GM21528 (cell line): ENCODE data around the gene TMEM212.
"Not testable (repeated sequence)": the region's sequence is repeated elsewhere in the genome, so short reads cannot be mapped to it uniquely, and the experiment has no call there.

Source experiments
- ATAC-seq: cut with Tn5 transposase; IDR thresholded peaks from one replicate; pipeline ENCODE4 v1.9.1; 2021; ENCODE audit warnings: mild to moderate bottlenecking, moderate library complexity; ENCODE audit not compliant: unreplicated experiment, low FRiP score

The TMEM212 gene

DNA sequence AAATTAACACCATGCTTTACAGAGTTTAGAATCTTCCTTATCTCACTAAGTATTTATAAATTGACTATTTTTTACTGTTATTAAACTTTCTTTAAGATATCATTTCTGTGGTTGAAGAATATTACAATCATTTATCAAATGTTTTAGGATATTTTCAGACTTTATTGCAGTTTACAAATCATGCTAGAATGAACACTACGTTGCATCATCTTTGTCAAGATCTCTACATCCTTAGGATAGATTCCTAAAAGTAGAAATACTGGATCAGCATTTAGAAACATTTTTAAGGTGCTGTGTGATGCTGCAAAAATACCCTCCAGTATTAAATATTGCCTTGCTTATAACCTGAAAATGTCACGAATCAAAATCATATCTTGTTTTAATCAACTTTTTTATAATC, 30.3 kb upstream of the TMEM212 start:
- no peak for ATAC-seq

DNA sequence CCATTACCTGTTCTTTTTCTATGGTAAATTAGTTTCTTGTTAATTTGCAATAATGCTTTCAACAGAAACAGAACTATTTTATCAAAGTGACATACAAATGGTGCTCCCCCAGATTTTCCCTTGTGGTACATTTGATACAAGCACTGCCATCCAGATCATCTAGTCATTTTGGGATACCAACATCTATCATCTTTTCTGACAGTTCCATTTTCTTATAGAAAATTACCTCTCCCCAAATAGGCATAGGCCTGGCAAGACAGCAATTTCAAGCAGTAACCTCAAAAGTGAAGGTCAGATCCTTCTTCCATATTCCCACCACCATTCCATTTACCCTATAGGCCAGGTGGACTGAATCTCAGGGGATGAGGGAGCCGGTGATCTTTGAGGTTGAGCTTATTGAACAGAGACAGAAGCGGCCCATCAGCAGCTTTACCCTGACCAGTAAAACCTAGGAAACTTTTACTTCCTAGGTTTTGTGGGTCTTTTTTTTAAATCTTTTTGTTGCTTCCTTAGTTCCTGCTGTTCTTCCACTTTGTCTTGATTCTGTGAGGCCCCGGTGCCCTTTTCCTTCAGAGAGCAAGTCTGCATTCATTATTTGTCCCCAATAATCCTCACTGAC, 29.8 kb upstream of the TMEM212 start:
- no peak for ATAC-seq

DNA sequence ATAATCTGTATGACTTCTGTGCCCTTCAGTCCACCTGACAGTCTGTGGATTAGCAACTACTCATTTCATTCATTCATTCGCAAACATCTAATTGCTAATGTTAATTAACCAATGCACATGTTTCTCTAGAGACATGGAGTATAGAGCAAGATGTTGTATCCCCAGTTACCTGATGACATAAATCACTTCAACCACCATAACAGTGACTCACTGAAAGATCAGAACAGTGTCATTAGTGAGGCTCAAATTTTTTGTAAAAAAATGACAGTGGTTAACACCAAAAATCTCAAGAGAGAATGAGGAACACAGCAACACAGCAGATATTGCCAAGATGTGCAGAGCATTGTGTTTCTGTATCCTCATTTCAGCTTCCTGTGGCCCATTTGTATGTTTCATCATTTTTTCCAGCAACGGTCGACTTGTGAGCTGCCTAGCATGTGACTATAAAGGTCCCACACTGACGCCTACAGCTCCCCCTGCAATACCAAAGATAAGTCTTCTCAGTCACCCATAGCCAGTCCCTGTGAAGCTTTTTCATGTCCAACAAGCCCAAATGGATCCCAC, 29.2 kb upstream of the TMEM212 start:
- ATAC-seq: no peak

DNA sequence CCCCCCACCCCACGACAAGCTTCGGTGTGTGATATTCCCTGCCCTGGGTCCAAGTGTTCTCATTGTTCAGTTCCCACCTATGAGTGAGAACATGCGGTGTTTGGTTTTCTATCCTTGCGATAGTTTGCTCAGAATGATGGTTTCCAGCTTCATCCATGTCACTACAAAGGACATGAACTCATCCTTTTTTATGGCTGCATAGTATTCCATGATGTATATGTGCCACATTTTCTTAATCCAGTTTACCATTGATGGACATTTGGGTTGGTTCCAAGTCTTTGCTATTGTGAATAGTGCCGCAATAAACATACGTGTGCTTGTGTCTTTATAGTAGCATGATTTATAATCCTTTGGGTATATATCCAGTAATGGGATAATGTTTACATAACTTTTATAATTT, 28.5 kb upstream of the TMEM212 start:
- not testable (repeated sequence) for ATAC-seq

- no peak for ATAC-seq
These were observed 27.1 kb upstream of the TMEM212 start for GRCh38 chr3:171815973-171816595.

- ATAC-seq: no peak
These were observed 25.9 kb upstream of the TMEM212 start for GRCh38 chr3:171817074-171817800.

DNA sequence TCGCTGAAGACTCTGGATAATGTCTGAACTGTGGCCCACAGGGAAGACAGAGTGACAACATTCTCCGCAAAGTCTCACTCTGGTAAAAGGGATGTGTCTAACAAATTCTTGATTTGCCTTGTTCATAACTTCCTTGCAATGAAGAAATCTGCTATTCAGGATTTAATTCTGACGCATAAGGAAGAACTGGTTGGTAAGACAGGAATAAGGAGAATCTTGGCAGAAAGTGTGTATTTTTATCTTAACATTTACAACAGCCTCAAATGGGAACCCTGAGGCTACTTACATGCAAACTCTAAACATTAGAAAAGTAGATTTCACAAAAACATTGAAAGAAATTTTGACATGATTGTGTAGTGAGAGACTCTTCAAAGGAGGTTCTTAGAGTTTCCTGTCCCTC, 22.1 kb upstream of the TMEM212 start:
- no peak for ATAC-seq

DNA sequence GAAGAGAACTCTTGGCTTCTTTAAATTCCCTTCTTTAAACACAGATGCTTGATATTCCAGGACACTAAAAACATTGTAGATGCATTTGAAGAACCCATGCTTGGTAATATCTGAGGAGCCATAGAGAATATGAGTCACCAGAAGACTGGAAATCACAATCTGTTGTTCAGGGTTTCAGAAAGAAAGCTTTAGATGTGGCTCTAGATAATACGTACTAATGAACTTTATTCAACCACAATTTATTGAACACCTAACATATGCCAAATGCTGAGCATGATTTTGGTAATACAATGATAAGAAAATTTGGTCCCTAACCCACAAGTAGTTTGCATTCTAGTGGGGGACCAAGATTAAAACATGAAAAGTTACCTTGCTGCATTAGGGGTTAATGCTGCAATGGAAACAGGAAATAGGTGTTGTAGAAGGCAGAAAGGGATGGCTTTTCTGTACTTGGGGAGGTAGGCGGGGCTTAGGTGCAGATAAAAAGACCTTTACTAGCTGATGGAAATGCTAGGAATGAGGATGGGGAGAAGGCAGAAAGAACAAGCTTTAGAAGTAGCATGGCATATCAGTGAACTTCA, 21.3 kb upstream of the TMEM212 start:
- no peak for ATAC-seq

- no peak for ATAC-seq
These were observed 20.6 kb upstream of the TMEM212 start for GRCh38 chr3:171822431-171823106.

DNA sequence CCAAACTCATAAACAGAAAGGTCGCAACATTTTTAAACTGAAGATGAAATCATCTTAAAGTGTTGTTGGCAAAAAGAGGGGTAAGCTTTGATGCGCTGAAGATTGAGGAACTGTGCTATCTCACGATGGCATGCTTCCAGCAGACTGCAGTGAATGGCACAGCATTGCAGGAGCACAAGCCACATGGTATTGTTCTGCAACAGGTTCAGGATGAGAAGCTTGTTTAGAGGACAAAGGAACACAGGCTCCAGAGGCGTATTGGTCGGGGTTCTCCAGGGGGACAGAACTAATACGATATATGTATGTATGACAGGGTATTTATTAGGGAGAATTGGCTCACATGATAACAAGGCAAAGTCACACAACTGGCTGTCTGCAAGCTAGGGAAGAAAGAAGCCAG, 19.0 kb upstream of the TMEM212 start:
- no peak for ATAC-seq

DNA sequence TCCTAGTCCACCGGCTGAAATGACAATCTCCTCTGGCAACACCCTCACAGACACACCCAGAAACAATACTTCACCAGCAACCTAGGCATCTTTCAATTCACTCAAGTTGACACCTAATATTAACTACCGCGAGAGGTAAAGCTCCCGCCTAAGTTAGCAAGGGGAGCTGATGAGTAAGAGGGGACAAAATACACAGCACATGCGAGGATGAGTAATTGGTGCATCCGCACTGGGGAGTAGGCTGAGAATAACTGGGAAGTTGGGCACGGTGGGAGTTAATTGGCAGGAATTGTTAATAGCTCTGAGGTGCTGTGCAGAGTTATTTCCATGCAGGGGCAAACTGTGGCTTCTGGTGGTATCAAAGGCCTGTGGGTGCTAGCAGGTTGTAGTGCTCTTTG, 18.3 kb upstream of the TMEM212 start:
- no peak for ATAC-seq

GRCh38 chr3:171825222-171825828, 17.8 kb upstream of the TMEM212 start:
- no peak for ATAC-seq

GRCh38 chr3:171827385-171827784, 15.8 kb upstream of the TMEM212 start:
- no peak for ATAC-seq

- ATAC-seq: no peak
These were observed 15.2 kb upstream of the TMEM212 start for GRCh38 chr3:171827836-171828458.

DNA sequence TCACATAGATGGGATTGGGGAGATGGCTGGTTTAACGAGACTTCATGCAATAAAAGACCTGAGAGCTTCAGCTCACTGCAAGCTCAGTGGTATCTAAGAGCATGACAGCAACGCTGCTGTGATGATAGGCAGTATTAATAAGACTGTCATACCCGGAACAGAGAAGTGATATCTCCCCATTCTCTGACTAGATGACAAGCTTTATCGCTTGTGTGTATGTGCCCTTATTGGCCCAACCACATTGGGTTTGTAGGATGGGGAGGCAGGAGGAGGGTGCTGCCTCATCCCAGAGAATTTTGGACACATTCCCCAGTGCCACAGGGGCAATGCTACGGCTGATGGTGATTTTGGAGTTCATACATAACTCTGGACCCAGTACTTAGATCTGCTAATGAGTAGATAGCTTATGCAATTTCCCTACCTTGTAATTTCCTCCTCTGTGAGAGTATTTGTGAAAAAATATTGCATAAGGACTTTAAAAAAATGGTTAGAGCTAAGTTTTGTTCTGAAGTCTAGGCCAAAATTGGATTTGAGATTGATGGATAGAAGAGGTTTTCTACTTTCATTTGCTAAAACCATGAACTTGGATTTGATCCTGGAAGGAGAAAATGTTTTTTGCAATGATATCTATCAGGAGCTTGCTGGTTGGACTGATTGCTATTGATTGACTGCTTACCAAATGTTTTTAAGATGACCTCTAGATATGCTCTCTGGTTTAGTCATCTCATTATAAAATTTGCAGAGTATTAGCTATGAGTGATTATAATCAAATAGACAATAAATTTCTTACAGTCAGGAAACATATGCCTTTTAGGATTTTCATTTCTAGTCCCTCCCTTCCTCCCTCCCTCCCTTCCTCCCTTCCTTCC, 14.0 kb upstream of the TMEM212 start:
- no peak for ATAC-seq

DNA sequence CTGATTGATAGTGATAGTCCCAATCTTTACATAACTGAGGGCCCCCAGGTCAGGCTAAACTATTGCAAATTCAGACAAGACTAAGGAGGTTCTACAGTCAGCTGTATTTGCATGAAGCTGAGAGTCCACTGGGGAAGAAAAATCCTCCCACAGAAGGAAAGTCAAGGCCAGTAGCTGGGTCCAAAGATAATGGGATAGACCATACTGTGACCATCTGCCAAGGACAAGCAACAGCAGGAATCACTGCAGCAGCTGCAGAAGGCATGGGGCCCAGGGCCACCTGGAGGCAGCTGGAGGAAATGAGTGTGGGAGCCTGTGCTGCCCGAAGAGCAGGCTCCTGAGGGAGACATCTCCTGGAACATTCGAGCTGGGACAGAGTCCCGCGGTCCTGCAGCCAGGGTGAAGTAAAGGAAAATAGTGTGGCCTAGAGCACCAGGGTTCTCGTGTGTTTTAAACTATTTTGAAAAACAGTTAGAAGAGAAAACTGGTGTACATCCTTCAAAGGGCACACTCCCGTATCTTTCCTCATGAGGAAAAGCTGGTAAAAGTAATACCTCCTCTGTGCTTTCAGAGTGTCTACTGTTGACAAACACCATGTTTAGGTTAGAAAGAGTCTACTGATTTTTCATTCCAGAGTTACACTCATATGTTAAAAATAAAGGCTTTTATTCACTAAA, 13.2 kb upstream of the TMEM212 start:
- ATAC-seq: no peak

DNA sequence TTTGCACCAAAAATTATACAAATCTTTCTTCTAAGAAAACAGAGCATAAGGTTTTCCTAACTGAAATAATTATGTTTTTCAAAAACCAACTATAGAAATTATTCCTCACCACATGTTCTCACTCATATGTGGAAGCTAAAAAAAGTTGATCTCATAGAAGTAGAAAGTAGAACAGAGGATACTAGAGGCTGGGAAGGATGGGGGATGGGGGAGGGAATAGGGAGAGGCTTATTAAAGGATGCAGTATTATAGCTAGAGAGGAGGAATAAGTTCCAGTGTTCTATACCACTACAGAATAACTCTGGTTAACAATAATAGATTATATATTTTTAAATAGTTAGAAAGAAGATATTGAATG, 12.7 kb upstream of the TMEM212 start:
- no peak for ATAC-seq

GRCh38 chr3:171831936-171832335, 11.2 kb upstream of the TMEM212 start:
- no peak for ATAC-seq
